Measurements from ENCODE around the gene MACROD2. TPM values are rescaled to one million over a fixed set of nuclear protein-coding genes. Genes with fewer than 3 reads are reported as not detected.

Gene MACROD2
- total RNA-seq, 1 donor from 2014 or later, result 2.4 TPM

DNA sequence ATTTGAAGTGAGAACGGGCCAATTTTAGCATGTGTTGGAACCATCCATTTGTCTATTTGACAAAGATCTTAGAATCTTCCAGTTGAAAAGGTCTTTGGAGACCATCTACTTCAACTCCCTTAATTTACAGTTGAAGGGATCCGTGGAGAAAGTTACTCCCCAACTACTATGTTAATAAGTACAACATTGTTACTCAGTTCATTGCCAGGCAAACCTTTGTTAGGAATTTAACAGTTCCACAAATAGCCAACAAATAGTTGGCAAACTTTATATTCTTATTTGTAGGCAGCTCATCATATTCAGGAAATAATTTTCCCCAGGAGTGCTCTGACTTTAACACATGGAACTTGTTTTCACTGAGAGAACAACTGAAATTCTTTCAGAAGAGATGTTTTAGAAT is 423.1 kb downstream of the MACROD2 start:
- Histone ChIP-seq H3K27me3 (ENCODE audit: insufficient read depth, low read length) (no peaks in the 10 kb centered on the region), H3K9ac (ENCODE audit: low read length) (no peak overlapping the region), H4K20me1 (ENCODE audit: insufficient read depth, low read length) (no peaks in the 10 kb centered on the region), H3K4me2 (ENCODE audit: low read length) (no peak overlapping the region), H3K4me1 (ENCODE audit: insufficient read depth, low read length) (no peaks in the 10 kb centered on the region), H3K36me3 (ENCODE audit: insufficient read depth, low read length) (no peaks in the 10 kb centered on the region), H3K79me2 (ENCODE audit: insufficient read depth, low read length) (no peaks in the 10 kb centered on the region), H3K4me3 (ENCODE audit: insufficient read depth, low read depth, low read length) (no peak overlapping the region), H2AFZ (ENCODE audit: low read depth, low read length) (no peak overlapping the region), H3K9me3 (ENCODE audit: insufficient read depth, low read depth, low read length) (no peaks in the 10 kb centered on the region), H3K27ac (ENCODE audit: low read depth, low read length) (no peak overlapping the region)
- no peak for DNase-seq (ENCODE audit: low read depth)
- H3K9me3 Mint-ChIP-seq (ENCODE audit: unreplicated experiment), result no peaks in the 10 kb centered on the region
- peaks cover 7% of the 10 kb centered on the region for H3K4me1 Mint-ChIP-seq (ENCODE audit: low read depth, unreplicated experiment)
- TF ChIP-seq CTCF (IDR thresholded peaks at IDR 0.05; ENCODE audit: insufficient read depth, low read depth, low read length) (no peak), EZH2 (IDR thresholded peaks at IDR 0.05; ENCODE audit: insufficient read depth, low read length) (no peak)
- H3K4me3 Mint-ChIP-seq (ENCODE audit: unreplicated experiment), result no peak overlapping the region
- no peak overlapping the region for H3K27ac Mint-ChIP-seq (ENCODE audit: unreplicated experiment)
- FAIRE-seq, result no peak
- H3K36me3 Mint-ChIP-seq (ENCODE audit: low read depth, unreplicated experiment), result no peaks in the 10 kb centered on the region
- H3K27me3 Mint-ChIP-seq (ENCODE audit: low read depth, unreplicated experiment), result no peaks in the 10 kb centered on the region

DNA sequence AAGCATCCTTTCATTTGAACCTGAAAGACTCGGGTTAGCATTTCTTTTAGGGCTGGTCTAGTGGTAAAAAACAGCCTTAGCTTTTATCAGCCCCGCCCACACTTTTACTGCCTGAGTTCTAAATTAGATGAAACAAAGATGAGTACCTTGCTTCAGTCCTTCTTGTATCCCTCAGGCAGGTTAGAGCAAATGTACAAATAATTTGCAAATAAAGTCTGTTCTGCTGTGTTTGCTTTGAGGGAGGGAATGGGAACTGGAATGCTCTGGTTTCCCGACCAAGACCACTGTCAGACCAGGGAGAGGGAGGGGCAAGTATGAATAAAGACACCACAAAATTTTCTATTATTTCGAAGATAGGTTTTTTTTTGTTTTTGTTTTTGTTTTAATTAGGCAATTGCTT is 427.6 kb downstream of the MACROD2 start:
- no peaks in the 10 kb centered on the region for H3K36me3 Mint-ChIP-seq (ENCODE audit: low read depth, unreplicated experiment)
- Histone ChIP-seq H3K4me1 (ENCODE audit: insufficient read depth, low read length) (no peaks in the 10 kb centered on the region), H3K36me3 (ENCODE audit: insufficient read depth, low read length) (no peaks in the 10 kb centered on the region), H2AFZ (ENCODE audit: low read depth, low read length) (no peak overlapping the region), H3K27ac (ENCODE audit: low read depth, low read length) (no peak overlapping the region), H3K9ac (ENCODE audit: low read length) (no peak overlapping the region), H3K9me3 (ENCODE audit: insufficient read depth, low read depth, low read length) (no peaks in the 10 kb centered on the region), H4K20me1 (ENCODE audit: insufficient read depth, low read length) (no peaks in the 10 kb centered on the region), H3K4me3 (ENCODE audit: insufficient read depth, low read depth, low read length) (no peak overlapping the region), H3K4me2 (ENCODE audit: low read length) (no peak overlapping the region), H3K27me3 (ENCODE audit: insufficient read depth, low read length) (no peaks in the 10 kb centered on the region), H3K79me2 (ENCODE audit: insufficient read depth, low read length) (no peaks in the 10 kb centered on the region)
- H3K4me1 Mint-ChIP-seq (ENCODE audit: low read depth, unreplicated experiment), result no peaks in the 10 kb centered on the region
- H3K4me3 Mint-ChIP-seq (ENCODE audit: unreplicated experiment), result no peak overlapping the region
- H3K9me3 Mint-ChIP-seq (ENCODE audit: unreplicated experiment), result no peaks in the 10 kb centered on the region
- no peak overlapping the region for H3K27ac Mint-ChIP-seq (ENCODE audit: unreplicated experiment)
- DNase-seq (ENCODE audit: low read depth) (no peak), FAIRE-seq (no peak)
- TF ChIP-seq EZH2 (IDR thresholded peaks at IDR 0.05; ENCODE audit: insufficient read depth, low read length) (no peak), CTCF (IDR thresholded peaks at IDR 0.05; ENCODE audit: insufficient read depth, low read depth, low read length) (no peak)
- H3K27me3 Mint-ChIP-seq (ENCODE audit: low read depth, unreplicated experiment), result no peaks in the 10 kb centered on the region

- H3K4me1 ChIP-seq (ENCODE audit: insufficient read depth, low read length), result no peaks in the 10 kb centered on the region
- H3K27ac ChIP-seq (ENCODE audit: low read depth, low read length), result no peak overlapping the region
- TF ChIP-seq CTCF (IDR thresholded peaks at IDR 0.05; ENCODE audit: insufficient read depth, low read depth, low read length) (no peak), EZH2 (IDR thresholded peaks at IDR 0.05; ENCODE audit: insufficient read depth, low read length) (no peak)
- H3K27me3 ChIP-seq (ENCODE audit: insufficient read depth, low read length), result no peaks in the 10 kb centered on the region
- H3K4me2 ChIP-seq (ENCODE audit: low read length), result no peak overlapping the region
- H3K4me3 ChIP-seq (ENCODE audit: insufficient read depth, low read depth, low read length), result no peak overlapping the region
- no peaks in the 10 kb centered on the region for H3K36me3 ChIP-seq (ENCODE audit: insufficient read depth, low read length)
- peaks cover 6% of the 10 kb centered on the region for H3K4me1 Mint-ChIP-seq (ENCODE audit: low read depth, unreplicated experiment)
- no peak overlapping the region for H3K9ac ChIP-seq (ENCODE audit: low read length)
- H3K79me2 ChIP-seq (ENCODE audit: insufficient read depth, low read length), result no peaks in the 10 kb centered on the region
- DNase-seq (ENCODE audit: low read depth) (no peak), FAIRE-seq (no peak)
- H3K4me3 Mint-ChIP-seq (ENCODE audit: unreplicated experiment), result no peak overlapping the region
- no peaks in the 10 kb centered on the region for H3K9me3 Mint-ChIP-seq (ENCODE audit: unreplicated experiment)
- no peaks in the 10 kb centered on the region for H3K9me3 ChIP-seq (ENCODE audit: insufficient read depth, low read depth, low read length)
- H3K27ac Mint-ChIP-seq (ENCODE audit: unreplicated experiment), result no peak overlapping the region
- no peaks in the 10 kb centered on the region for H4K20me1 ChIP-seq (ENCODE audit: insufficient read depth, low read length)
- H3K36me3 Mint-ChIP-seq (ENCODE audit: low read depth, unreplicated experiment), result no peaks in the 10 kb centered on the region
- no peak overlapping the region for H2AFZ ChIP-seq (ENCODE audit: low read depth, low read length)
- H3K27me3 Mint-ChIP-seq (ENCODE audit: low read depth, unreplicated experiment), result no peaks in the 10 kb centered on the region
These were observed 436.3 kb downstream of the MACROD2 start for GRCh38 chr20:14431568-14431967.
